GM19193 (cell line): ENCODE results near the gene INTS13.

Experiments
- POLR2A ChIP-seq: IDR thresholded peaks from 4 replicates; pipeline ENCODE4 v1.6.1; 2011; ENCODE audit not compliant: insufficient read depth, insufficient read length; ENCODE audit errors: extremely low read depth

Gene INTS13

GRCh38 chr12:26939192-26939832 lies 1.5 kb upstream of the INTS13 start:
- TF ChIP-seq POLR2A, result no peak

- TF ChIP-seq POLR2A, result no peak
These were observed 901 bp upstream of the INTS13 start for GRCh38 chr12:26938701-26939062.

GRCh38 chr12:26937443-26937862 lies 328 bp downstream of the INTS13 start:
- TF ChIP-seq POLR2A, result no peak

- no peak for TF ChIP-seq POLR2A
These were observed 980 bp downstream of the INTS13 start for GRCh38 chr12:26936559-26937442.

- no peak for TF ChIP-seq POLR2A
These were observed 2.0 kb downstream of the INTS13 start for GRCh38 chr12:26935636-26936378.

GRCh38 chr12:26929590-26929989 lies 8.2 kb downstream of the INTS13 start:
- no peak for TF ChIP-seq POLR2A

- no peak for TF ChIP-seq POLR2A
These were observed 9.1 kb downstream of the INTS13 start for GRCh38 chr12:26928661-26929060.

- no peak for TF ChIP-seq POLR2A
These were observed 15.9 kb downstream of the INTS13 start for GRCh38 chr12:26921886-26922285.

GRCh38 chr12:26919216-26919555 lies 18.6 kb downstream of the INTS13 start:
- no peak for TF ChIP-seq POLR2A

- no peak for TF ChIP-seq POLR2A
These were observed 19.2 kb downstream of the INTS13 start for GRCh38 chr12:26918321-26919215.

GRCh38 chr12:26906704-26907103 lies 31.1 kb downstream of the INTS13 start:
- TF ChIP-seq POLR2A, result no peak

GRCh38 chr12:26906024-26906423 lies 31.8 kb downstream of the INTS13 start:
- TF ChIP-seq POLR2A, result no peak

GRCh38 chr12:26896913-26897312 lies 40.9 kb downstream of the INTS13 start:
- TF ChIP-seq POLR2A, result no peak

GRCh38 chr12:26895672-26896071 lies 42.1 kb downstream of the INTS13 start:
- TF ChIP-seq POLR2A, result no peak
